Hematopoietic multipotent progenitor cell treated with erythropoietin and hydrocortisone succinate and interleukin-3 and kit ligand, for 15 days (in vitro differentiated cells): Measurements from ENCODE around the gene SYT5.
"Not testable (repeated sequence)": the region's sequence is repeated elsewhere in the genome, so short reads cannot be mapped to it uniquely, and the experiment has no call there.

Source experiments
- DNase-seq: peaks from one replicate; pipeline ENCODE4 v3.0.0-alpha.2; 2015; ENCODE audit warnings: low spot score

Gene SYT5

GRCh38 chr19:55179606-55180484 lies at the start of gene SYT5:
Gene SYT5, minus strand, starts transcription at chr19:55180289. Its CDS starts 1,248 bp downstream, at chr19:55179041.
- peak; percentile 37 for DNase-seq

- peak; percentile 17 for DNase-seq
These were observed 49.7 kb upstream of the SYT5 start for GRCh38 chr19:55229789-55230182.

- DNase-seq: peak; percentile 21
These were observed 49.2 kb upstream of the SYT5 start for GRCh38 chr19:55229145-55229788.

DNA sequence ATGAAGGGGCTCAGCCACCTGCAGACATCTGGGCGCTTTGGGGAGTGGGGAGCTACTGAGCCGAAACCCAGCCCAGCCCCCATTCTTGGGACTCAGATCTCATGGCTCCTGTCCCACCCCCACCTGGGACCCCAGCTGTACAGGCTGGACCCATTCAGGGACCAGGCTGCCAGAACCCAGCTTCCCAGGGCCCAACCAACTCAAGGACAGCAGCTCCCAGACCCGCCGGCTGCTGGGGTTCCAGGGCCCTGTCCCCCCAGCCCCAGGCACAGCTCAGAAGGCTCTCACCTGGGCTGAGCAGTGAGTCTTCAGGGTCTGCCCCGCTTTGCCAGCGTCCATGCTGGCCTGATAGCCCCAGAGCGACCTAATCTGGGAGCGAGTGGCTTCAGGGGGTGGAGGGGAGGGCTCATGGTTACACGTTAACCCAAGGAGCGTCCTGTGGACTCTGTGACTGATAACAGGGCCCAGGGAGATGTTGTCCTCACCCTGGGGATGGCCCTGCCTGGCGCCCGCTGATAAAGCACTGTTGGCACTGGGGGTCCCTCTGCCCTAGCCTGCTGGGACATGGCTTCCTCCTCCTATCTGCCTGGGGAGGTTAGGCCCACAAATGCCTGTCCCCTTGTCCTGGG lies 48.4 kb upstream of the SYT5 start, which contains the start of gene TMEM86B:
Gene TMEM86B (minus strand): TSS at position 361 of the 629 bp plus-strand sequence. CDS start 22 bp downstream, at position 339.
- DNase-seq: peak; percentile 95

GRCh38 chr19:55228015-55228391 lies 47.9 kb upstream of the SYT5 start:
- DNase-seq: no peak

DNA sequence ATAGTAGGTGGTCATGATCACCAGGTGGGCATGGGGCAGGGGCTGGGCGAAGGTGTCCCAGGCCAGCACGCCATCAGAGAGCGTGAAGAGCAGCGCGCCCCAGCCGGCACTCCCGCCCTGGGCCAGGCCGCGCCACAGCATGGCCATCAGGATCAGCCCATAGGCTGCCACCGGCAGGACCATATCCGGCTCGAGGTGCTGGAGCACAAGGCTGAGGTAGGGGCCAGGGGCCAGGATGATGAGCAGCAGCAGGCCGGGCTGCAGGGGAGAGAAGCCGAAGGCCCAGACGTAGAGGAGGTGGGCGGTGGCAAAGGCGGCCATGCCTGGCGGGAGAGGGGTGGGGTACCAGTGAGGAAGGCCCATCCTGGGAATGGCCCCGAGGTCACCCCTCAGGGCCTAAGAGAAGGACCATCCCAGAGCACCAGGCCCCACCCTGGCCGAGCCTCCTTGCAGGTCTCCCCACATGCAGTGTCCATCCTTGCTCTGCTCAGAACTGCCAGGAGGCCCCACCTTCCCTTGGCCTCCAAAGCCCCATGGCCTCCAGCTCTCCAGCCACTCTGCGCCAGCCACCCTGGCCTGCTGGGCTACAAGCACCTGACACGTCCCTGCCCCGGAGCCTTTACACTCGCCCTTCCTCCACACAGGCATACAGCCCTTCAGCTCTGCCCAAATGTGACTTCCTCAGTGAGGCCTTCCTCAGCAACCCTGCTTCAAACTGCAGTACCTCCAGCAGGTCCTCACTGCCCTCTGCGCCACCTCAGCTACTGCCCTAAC lies 47.3 kb upstream of the SYT5 start:
- peak; percentile 29 for DNase-seq

- DNase-seq: no peak
These were observed 46.7 kb upstream of the SYT5 start for GRCh38 chr19:55226788-55227187.

- no peak for DNase-seq
These were observed 46.2 kb upstream of the SYT5 start for GRCh38 chr19:55226273-55226672.

DNA sequence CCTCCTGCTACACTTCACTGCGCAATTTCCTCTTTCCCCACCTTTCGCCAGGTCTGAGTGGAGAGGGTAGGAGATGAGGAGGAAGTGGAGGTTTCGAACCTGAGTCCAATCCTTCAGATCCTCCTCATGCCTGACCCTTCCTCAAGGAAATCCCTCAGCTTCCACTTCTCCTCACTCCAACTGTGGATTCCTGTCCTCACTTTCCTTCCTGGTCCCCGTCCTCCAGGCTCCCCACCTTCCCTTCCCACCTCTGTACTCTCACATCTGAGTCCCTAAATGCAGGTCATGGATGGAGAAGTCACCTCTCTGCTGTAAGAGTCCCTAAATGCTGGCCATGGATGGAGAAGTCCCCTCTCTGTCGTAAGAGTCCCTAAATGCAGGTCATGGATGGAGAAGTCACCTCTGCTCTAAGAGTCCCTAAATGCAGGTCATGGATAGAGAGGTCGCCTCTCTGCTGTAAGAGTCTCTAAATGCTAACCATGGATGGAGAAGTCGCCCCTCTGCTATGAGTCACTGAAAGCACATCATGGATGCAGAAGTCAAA lies 45.4 kb upstream of the SYT5 start:
- no peak for DNase-seq

DNA sequence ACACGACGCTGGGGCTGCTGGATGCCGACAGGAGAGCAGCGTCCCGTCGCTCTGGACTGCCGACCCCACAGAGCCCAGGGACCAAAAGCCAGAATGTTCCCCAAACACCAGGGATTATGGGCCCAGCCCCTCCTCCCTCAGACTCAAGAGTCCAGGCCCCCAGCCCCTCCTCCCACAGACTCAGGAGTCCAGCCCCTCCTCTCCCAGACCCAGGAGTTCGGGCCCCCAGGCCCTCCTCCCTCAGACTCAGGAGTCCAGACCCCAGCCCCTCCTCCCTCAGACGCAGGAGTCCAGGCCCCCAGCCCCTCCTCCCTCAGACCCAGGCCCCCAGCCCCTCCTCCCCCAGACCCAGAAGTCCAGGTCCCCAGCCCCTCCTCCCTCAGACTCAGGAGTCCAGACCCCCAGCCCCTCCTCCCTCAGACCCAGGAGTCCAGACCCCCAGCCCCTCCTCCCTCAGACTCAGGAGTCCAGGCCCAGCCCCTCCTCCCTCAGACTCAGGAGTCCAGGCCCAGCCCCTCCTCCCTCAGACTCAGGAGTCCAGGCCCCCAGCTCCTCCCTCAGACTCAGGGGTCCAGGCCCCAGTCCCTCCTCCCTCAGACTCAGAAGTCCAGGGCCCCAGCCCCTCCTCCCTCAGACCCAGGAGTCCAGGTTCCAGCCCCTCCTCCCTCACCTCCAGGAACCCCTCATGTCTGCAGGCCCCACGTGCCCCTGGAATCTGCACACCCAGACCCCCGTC lies 44.8 kb upstream of the SYT5 start:
- not testable (repeated sequence) for DNase-seq

DNA sequence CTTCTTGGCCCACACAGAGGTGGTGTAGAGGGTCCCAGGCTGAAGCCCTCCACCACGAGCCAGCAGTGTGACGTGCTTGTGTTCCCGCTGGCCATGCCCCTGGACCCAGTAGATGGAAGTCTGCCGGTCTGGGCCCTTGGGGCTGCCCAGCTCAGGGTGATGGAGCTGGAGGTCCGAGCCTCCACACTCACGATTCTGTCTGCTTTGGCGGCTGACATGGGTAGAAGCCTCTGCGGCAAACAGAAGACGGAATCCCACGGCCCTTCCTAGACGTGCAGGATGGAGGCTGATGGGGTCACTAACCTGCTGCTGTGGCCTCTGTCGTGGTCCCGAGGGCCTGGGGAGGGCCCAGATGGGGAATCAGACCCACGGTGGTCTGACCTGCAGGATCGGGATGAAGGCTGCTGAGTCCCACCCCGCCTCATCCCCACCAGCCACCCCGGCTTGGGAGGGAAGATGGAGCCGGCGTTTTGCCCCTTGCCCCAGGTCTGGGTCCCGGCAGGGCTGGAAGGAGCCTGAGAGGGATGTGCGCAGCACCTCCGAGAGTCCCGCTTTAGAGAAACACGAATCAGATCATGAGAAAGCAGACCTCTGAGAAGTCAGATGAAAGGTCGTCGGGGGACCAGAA lies 44.1 kb upstream of the SYT5 start:
- no peak for DNase-seq

DNA sequence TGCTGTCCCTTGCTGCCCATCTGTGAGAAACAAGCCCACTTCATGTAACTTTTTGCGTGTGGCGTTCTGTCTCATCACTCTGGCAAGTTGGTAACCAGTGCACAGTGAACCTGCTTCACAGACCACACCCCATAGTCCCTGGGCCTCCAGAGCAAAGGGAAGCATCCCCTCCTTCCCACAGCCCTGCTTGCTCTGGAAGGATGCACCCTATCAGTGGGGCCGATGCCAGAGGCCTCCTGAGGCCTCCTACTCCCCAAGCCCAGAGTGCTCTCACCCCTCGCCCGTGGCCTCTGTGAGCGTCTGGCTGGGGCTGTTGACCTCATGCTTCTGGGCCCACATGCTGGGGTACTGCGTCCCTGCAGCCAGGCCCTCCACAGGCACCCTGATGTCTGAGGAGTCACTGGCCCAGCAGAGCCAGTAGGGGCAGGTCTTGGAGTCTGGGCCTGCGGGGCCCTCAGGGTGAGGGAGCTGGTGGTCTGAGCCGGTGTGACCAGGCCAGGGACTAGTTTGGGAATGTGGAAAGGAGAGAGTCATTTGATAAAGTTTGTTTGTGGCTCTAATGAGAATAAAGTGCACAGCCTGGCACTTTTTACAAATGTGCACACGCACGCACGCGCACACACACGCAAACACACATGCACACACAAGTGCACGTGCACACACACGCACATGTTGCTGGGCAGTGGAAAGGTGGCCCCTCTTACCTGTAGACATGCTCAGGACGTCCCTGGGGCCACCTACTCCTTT lies 43.4 kb upstream of the SYT5 start:
- DNase-seq: no peak

DNA sequence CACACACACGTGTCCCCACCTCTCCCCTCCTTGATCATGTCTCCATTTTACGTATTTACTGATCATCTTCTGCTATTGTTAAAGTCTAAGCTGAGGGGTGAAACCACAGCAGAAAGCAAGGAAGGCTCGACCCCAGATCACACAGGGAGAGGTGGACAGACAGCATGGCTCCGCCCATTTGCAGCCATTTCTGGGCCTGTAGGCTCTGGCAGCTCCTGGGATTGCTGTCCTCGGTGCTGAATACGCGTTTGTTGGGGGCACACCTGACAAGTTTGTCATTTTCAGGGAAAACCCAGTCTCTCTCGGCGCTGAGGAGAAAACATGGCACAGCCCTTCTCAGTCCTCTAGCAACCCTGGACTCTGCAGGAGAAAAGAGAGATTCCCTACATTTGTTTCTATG lies 40.4 kb upstream of the SYT5 start:
- no peak for DNase-seq

DNA sequence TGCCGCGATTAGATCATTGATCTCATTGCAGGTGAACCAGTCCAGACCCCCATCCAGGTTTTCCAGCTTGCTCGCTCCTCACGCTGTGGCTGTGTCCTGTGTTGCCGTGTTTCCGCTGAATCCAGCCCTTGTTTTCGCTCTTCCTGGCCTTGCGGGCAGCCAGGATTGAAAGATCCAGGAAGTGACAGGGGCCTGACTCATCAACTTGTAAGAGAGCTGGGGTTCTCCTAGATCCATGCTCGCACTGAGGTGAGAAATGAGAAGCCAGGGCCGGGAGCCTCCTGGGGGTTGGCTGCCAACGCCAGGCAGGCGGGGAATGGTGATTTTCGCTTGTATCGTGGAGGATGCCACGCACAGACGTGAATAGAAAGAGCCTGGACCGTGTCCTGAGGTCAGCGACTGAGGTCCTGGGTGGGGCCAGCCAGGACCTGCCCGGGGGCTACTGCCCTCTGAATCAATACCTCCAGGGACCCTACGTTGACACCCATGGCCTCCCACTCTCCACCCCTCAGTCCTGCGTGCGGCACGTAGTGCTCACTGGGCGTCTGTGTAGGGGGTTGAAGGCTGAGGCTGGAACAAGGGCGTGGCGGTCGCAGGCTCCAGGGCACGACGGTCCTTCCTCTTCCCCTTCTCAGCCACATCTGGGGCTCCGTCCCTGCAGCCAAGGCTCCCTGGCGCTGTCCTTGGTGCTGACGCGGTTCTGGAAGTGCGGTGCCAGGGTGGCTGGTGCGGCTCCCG lies 36.5 kb upstream of the SYT5 start:
- peak; percentile 61 for DNase-seq

DNA sequence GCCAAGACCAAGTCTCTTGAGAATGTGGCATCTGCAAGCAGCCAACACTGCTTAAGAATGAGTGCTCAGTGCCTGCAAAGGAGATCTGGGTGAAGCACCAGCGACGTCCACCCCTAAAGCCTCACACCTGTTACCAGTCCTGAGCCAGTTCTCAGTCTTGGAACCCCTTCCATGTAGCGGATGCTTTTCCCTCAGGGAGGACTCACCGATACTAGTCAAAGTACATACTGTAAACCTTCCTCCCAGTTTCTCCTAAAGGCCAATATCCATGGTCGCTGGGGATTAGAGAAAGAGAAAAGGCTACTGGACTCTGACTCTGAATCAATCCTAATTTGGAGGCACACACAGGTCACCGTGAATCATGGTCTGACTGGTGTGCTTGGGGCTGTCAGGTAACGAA lies 33.5 kb upstream of the SYT5 start:
- no peak for DNase-seq

DNA sequence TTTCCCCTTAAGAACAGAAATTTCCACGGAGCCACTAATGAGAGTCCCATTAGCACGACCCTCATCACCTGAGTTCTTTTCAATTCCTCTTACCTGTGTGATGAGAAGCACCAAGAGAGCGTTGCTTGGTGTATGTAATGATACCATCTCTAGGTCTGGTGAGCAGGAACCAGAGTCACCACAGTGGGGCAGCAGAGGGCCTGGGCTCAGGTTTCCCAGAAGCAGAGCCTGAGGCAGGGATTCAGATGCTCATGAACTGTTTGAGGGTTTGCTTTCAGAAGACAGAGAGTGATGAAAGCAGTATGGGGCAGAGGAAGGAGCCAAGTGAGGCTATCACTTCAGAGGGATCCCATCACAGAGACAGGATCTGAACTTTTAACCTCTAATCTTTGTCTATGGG lies 32.4 kb upstream of the SYT5 start:
- peak; percentile 64 for DNase-seq

- DNase-seq: no peak
These were observed 29.8 kb upstream of the SYT5 start for GRCh38 chr19:55209693-55210472.
